Left kidney (tissue), 2 donors: Measurements from ENCODE around the gene PPP1R27. TPM values are rescaled to one million over a fixed set of nuclear protein-coding genes. Genes with fewer than 3 reads are reported as not detected.
"Not testable (repeated sequence)": the region's sequence is repeated elsewhere in the genome, so short reads cannot be mapped to it uniquely, and the experiment has no call there.

Source experiments
- DNase-seq: peaks from one replicate; pipeline ENCODE4 v3.0.0-alpha.2; 2013
- polyA plus RNA-seq: library from polyadenylated mRNA; unstranded; fragments of 120-200 nt; gene quantifications from one replicate; pipeline ENCODE4 v1.2.1, GENCODE V29; 2013; ENCODE audit not compliant: insufficient read length

The PPP1R27 gene
- polyA plus RNA-seq, 1 donor, result 0.22 TPM

DNA sequence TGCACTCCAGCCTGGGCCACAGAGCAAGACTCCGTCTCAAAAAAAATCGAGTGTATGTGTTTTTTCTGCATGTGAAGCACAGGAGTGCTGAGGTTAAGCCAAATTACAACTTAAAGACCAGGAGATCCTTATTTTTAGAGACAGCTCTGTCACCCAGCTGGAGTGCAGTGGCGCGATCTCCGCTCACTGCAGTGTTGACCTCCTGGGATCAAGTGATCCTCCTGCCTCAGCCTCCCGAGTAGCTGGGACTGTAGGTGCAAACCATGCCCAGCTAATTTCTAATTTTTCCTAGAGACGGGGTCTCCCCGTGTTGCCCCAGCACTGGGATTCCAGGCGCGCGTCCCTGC, 7.5 kb upstream of the PPP1R27 start:
- no peak for DNase-seq

GRCh38 chr17:81841866-81842265, 7.0 kb upstream of the PPP1R27 start:
- DNase-seq, result no peak

- DNase-seq, result no peak
Observed at GRCh38 chr17:81840826-81841778, 6.3 kb upstream of the PPP1R27 start.

GRCh38 chr17:81840059-81840458, 5.2 kb upstream of the PPP1R27 start:
- not testable (repeated sequence) for DNase-seq

DNA sequence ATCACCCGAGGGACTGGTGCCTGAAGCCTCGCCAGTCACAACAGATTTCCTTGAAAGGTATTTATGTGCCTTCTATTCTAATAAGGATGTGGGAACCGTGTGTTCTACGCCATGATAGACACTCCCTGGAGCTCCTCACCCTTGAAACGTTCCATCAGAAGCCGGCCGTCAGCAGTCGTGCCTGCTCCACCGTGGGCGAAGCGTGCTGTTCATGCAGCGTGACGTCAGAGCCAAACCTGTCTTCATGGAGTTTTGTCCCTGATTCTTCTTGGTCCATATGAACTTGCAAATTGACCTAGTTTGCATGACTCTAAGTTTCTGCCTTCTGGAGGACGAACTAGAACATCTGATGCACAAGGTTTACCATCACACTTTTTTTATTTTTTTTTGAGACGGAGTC, 4.5 kb upstream of the PPP1R27 start:
- DNase-seq, result no peak

DNA sequence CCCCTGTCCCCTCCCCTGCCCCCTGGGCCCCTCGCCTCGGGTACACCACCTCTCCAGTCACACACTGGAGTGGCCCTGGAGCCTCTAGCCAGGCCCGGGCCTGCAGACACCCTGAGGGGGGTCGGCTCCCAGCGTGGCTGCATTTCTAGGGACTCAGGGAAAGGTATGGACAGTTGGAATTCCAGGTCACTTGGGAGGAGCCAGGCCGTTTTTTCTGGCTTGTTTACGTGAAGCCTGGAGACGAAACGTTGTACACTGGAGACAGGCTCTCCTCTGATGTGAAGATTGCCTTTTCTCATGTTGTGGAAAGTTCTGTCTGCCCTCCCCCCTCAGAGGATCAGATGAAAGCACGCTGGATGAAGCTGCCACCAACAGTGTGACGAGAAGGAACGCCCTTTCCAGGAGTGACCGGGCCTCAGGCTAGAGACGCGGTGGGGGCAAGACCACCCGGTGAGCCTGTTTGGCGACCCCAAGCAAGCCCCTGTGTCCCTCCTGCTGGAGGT, 4.0 kb upstream of the PPP1R27 start:
- no peak for DNase-seq

DNA sequence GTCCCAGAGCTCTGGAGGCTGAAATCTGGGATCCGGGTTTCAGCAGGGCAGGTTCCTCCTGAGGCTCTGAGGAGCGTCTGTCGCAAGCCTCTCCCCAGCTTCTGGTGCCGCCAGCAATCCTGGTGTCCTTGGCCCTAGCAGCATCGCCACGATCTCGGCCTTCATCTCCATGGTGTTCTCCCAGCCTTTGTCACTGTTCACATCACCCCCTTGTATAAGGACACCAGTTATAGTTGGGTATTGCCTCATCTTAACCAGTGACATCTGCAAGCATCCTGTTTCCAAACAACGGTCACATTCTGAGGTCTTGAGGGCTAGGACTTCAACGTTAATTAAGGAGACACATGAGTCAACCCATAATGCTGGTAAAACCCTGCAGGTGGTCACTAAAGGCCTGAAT, 2.8 kb upstream of the PPP1R27 start:
- DNase-seq, result no peak

DNA sequence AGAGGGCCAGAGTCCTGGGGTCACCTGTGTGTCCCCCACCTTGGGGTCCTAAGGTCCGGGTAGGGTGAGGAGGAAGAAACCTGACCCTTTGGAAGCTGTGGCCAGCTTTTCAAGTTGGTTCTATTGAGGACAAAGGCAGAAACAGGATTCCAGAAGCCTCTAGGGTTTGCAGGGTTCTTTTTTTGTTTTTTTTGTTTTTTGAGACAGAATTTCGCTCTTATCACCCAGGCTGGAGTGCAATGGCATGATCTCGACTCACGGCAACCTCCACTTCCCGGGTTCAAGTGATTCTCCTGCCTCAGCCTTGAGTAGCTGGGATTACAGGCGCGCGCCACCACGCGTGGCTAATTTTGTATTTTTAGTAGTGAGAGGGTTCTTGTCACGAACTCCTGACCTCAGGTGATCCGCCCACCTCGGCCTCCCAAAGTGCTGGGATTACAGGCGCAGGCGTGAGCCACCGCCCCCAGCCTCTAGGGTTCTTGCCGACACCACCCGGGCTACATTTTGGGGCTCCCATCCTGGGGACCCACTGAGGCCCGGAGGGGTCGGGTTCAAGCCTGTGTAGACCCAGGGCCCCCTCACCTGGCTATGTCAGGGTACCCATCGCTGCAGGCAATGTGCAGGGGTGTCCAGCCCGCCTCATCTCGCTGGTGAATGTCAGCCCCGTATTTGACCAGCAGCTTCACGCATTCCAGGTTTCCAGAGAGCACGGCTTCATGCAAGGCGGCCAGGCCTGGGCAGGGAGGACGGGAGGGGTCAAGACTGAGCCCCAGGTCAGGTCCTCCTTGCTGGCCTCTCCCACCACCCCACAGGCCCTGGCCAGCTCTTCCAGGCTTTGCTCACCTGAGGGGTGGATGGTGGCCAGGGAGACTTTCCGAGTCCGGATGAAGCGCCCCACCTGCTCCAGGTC, 674 bp downstream of the PPP1R27 start:
- no peak for DNase-seq

GRCh38 chr17:81833160-81833920, 1.5 kb downstream of the PPP1R27 start, which contains the start of gene MCRIP1:
Gene MCRIP1, minus strand, starts transcription at chr17:81833291. Its CDS starts 8,785 bp downstream, at chr17:81824506.
- peak; percentile 92 for DNase-seq

- no peak for DNase-seq
Observed at GRCh38 chr17:81832608-81833159, 2.2 kb downstream of the PPP1R27 start.

- no peak for DNase-seq
Observed at GRCh38 chr17:81831957-81832607, 2.8 kb downstream of the PPP1R27 start.

DNA sequence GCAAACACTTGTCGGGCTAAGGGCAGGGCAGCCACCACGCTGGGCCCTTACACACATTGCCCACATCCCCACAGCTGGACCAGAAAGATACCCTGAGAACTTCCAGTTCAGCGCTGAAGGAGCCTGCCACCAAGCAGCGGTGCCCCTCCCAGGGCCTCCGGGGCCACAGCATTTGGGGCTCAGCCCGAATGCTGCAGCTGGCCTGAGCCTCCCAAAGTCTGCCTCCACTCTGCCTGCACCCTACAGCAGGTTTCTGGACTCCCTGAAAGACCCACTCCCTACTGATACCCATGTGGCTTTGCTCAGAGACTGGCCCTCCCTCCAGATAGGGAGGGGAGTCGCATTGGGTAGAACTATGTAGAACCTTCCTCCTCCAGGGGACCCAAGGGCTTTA, 3.3 kb downstream of the PPP1R27 start:
- DNase-seq, result no peak

GRCh38 chr17:81829858-81830257, 5.0 kb downstream of the PPP1R27 start:
- DNase-seq, result no peak

GRCh38 chr17:81828656-81829055, 6.2 kb downstream of the PPP1R27 start:
- DNase-seq, result no peak

GRCh38 chr17:81825841-81826466, 8.9 kb downstream of the PPP1R27 start:
- no peak for DNase-seq

- no peak for DNase-seq
Observed at GRCh38 chr17:81824595-81824994, 10.3 kb downstream of the PPP1R27 start.

DNA sequence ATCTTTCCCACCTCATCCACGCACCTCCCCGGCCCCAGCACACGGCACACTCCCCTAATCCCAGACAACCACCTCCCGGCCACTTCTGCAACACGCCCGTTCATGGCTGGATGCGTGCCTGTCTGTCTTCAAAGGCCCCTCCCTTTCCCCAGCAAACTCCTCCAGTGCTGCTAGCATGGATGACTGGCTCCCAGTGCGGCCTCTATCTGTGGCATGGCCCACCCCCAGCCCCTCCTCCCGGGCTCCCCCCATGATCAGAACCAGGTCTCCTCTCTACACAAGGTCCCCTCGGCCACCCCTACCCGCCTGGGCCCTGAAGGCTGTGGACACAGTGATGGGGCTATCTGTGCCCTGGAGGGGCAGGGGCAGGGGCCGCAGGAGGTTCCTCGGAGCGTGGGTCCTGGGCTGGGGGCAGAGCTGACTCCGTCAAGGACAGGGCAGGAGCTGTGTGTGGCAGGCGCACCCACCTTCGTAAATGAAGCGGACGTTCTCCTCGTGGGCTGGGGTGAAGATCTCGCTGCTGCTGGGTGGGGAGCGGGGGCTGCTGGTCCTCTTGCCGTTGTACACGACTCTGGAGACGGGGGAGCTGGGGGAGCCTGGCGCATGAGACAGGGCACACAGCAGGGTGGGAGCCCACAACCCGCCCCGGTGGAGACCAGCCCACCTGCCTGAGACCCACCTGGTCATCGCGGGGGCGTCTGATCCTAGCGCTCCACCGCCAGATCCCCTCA, 10.9 kb downstream of the PPP1R27 start:
- no peak for DNase-seq

- DNase-seq, result no peak
Observed at GRCh38 chr17:81822996-81823819, 11.6 kb downstream of the PPP1R27 start.

DNA sequence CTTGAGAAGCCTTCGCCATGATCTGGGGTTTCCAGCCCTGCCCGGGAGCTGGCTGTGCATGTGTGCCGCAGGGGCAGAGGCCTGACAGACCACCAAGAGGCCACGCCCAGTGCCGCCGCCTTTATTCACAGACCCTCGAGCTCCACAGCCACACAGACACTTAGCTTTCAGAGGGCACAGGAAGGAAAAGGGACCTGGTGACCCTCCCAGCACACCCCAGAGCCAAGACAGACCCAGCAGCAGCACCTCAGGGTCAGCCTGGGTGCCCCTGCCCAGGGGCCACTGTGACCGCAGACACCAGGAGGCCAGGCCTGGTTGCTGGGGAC, 12.6 kb downstream of the PPP1R27 start:
- no peak for DNase-seq
